ENCODE measurements around the gene ITGB5. TPM values are rescaled to one million over a fixed set of nuclear protein-coding genes. Genes with fewer than 3 reads are reported as not detected.

Gene ITGB5
- polyA plus RNA-seq, 2 of the 4 experiments (the other 2 are of a cell fraction), result 201 to 260 TPM

DNA sequence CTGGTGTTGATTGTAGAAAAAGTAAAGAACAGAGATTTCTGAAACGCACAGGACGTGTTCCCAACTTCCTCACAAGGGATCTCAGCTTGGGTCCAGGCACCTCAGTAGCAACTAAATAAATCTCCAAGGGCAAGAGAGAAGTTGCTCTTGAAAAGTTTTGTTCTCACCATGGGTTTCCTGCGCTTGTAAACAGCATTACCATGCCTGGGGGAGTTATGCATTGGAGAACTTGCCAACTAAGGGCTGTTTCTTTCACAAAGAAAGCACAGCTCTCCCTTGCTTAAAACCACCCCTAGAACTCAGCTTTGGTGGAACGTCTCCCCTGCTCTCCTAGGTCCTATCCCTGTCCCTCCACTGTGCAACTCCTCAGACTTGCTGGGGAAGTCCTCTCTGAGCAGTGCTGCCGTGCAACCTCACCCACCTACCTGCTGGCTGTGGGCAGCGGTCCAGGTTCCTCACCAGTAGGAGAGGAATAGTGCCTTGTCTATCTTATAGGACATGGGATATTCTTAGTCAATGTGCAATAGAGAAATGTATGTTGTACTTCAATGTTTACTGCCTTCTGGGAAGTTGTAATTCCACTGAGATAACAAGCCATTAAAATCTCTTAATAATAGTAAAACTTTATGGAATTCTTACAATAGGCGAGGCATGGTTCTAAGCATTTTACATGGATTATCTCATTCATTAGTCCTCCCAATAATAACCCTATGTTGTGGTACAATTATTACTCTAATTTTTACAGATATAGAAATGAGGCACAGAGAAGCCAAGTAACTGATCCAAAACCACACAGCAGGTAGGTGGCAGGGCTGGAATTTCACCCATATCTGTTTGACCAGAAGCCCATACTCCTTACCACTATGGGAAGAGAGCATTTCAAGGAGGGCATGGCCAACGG lies 105.4 kb downstream of the ITGB5 start:
- no peak for FAIRE-seq
- ATAC-seq, result no peak
- Histone ChIP-seq H3K4me3 (no peak overlapping the region), H3K27ac (peak overlapping the region in 1 of 2 experiments; percentile 37; a peak in 2 of 6 replicates), H3K4me1 (peaks cover 46% of the 10 kb centered on the region), H3K9me3 (no peaks in the 10 kb centered on the region), H3K4me2 (no peak overlapping the region)
- ChIA-PET CTCF (interaction anchor here (1.4 to 13.7 kb wide), 3 partner anchors 21 to 122 kb away, joined by 3 to 205 read pairs (median 31); no protein-coding TSS in a partner anchor), POLR2A (no interaction called here)
- no peak for DNase-seq (ENCODE audit: low read depth in 1 of 2, low spot score in 1 of 2)
- TF ChIP-seq HOXB13 (CRISPR knock-in tag; IDR thresholded peaks at IDR 0.05; ENCODE audit: low read depth), result no peak
- peak; percentile 17 for TF ChIP-seq ZFP36 (IDR thresholded peaks at IDR 0.05; ENCODE audit: borderline replicate concordance, partially characterized antibody)
- WGBS (ENCODE audit: missing lambda C conversion rate), result 83% methylated on average over 8 of the region's 8 CpGs

DNA sequence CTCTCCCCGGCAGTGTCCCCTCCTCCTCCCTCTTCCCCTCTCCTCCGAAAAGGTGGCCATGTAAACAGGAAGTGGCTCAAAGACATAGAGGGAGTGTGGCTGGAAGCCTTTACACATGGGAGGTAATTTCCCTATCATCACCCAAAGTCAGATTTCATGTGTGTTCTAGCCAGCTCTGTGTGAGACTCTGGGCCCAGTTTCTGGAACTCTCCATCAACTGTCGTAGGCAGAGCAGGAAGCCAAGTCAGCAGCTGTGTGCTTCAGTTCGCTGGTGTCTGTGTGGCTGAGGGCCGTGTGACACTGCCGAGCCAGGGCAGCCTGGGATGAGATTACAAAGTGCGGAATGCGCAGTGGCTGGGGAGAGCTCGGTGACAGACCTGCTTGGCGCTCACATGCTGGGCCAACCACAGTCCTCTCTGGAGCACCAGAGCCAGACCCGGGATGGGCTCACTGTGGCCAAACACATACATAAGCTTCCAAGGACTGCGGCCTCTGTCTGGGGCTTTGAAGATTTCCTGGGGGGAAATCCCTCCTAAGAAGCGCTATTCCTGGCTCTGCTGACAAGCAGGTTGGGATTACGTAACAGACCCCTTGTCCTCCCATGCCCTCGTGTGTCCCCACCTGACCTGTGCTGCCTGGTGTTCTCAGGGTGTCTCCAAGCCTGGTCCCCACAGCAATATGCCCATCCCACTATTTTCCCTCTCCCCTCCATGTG lies 106.2 kb downstream of the ITGB5 start:
- TF ChIP-seq CEBPB (IDR thresholded peaks at IDR 0.05) (0 out of 4 replicates have a peak, but pooled peaks of 1 of the 2 experiments have one; percentile 23), GATA3 (IDR thresholded peaks at IDR 0.05; ENCODE audit: borderline replicate concordance) (no peak)
- H3K4me1 ChIP-seq, result peaks cover 42% of the 10 kb centered on the region
- no peak; a peak in 1 of 6 replicates for ATAC-seq
- H3K4me3 ChIP-seq, result no peak overlapping the region
- no peak for DNase-seq (ENCODE audit: low read depth in 1 of 2, low spot score in 1 of 2)
- H3K9me3 ChIP-seq, result no peaks in the 10 kb centered on the region
- WGBS (ENCODE audit: missing lambda C conversion rate), result 76% methylated on average over 10 of the region's 15 CpGs
- POLR2A ChIA-PET, result no interaction called here
- FAIRE-seq, result no peak
- peak overlapping the region in 1 of 2 experiments; percentile 37; a peak in 3 of 6 replicates for H3K27ac ChIP-seq
- CTCF ChIA-PET, result interaction anchor here (1.2 to 13.7 kb wide), 4 partner anchors 10 to 123 kb away, joined by 3 to 205 read pairs (median 19); no protein-coding TSS in a partner anchor
- no peak overlapping the region for H3K4me2 ChIP-seq

DNA sequence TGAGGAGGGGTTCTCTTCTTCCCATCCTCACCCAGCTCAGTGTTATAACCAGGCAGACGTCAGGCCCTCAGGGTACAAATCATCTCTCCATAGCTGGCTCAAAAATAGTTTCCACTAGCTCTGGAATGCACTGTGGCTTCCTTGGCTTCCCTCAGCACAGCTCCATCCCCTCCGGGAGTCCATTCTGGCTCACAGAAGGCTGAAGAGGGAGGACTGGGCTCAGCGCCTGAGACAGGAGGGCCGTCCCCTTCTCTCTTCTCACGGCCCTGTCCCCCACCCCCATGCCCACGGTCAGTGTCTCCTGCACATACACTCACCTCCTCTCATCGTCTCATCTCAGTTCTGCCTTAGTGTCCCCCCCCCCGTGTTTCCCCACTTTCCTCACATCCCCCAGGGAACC lies 106.8 kb downstream of the ITGB5 start:
- TF ChIP-seq, protein P1, sequence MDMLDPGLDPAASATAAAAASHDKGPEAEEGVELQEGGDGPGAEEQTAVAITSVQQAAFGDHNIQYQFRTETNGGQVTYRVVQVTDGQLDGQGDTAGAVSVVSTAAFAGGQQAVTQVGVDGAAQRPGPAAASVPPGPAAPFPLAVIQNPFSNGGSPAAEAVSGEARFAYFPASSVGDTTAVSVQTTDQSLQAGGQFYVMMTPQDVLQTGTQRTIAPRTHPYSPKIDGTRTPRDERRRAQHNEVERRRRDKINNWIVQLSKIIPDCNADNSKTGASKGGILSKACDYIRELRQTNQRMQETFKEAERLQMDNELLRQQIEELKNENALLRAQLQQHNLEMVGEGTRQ (IDR thresholded peaks at IDR 0.05), result no peak
- TF ChIP-seq RNF2 (IDR thresholded peaks at IDR 0.05; ENCODE audit: borderline replicate concordance, low read depth), result no peak
- TF ChIP-seq MYC (IDR thresholded peaks at IDR 0.05; ENCODE audit: borderline replicate concordance, low read length), result no peak
- no peak for TF ChIP-seq GATA3 (IDR thresholded peaks at IDR 0.05; ENCODE audit: borderline replicate concordance)
- no peak for TF ChIP-seq ZSCAN20 (CRISPR knock-in tag; IDR thresholded peaks at IDR 0.05)
- TF ChIP-seq HDAC2 (IDR thresholded peaks at IDR 0.05), result no peak
- TF ChIP-seq SMC3 (IDR thresholded peaks at IDR 0.05), result no peak
- TF ChIP-seq, protein P2, sequence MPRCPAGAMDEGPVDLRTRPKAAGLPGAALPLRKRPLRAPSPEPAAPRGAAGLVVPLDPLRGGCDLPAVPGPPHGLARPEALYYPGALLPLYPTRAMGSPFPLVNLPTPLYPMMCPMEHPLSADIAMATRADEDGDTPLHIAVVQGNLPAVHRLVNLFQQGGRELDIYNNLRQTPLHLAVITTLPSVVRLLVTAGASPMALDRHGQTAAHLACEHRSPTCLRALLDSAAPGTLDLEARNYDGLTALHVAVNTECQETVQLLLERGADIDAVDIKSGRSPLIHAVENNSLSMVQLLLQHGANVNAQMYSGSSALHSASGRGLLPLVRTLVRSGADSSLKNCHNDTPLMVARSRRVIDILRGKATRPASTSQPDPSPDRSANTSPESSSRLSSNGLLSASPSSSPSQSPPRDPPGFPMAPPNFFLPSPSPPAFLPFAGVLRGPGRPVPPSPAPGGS (IDR thresholded peaks at IDR 0.05), result no peak
- no peak for TF ChIP-seq KDM5A (IDR thresholded peaks at IDR 0.05)
- no peak for TF ChIP-seq FOXS1 (CRISPR knock-in tag; IDR thresholded peaks at IDR 0.05)
- no peak for TF ChIP-seq MAZ (IDR thresholded peaks at IDR 0.05; ENCODE audit: borderline replicate concordance, low read depth, low read length)
- no peak for TF ChIP-seq HOXB13 (CRISPR knock-in tag; IDR thresholded peaks at IDR 0.05; ENCODE audit: low read depth)
- TF ChIP-seq KDM1A (IDR thresholded peaks at IDR 0.05; ENCODE audit: low read depth), result no peak
- H3K4me3 ChIP-seq, result no peak overlapping the region
- ChIA-PET CTCF (interaction anchor here (1.0 to 13.7 kb wide), 9 partner anchors 10 to 124 kb away, joined by 3 to 205 read pairs (median 4); no protein-coding TSS in a partner anchor), POLR2A (no interaction called here)
- no peak for FAIRE-seq
- DNase-seq (ENCODE audit: low read depth in 1 of 2, low spot score in 1 of 2), result no peak
- peak overlapping the region in 1 of 2 experiments; percentile 37; a peak in 3 of 6 replicates for H3K27ac ChIP-seq
- 89% methylated on average over 7 of the region's 8 CpGs for WGBS (ENCODE audit: missing lambda C conversion rate)
- peak in 1 of 2 experiments; percentile 5; a peak in 1 of 6 replicates for ATAC-seq
- H3K4me1 ChIP-seq, result peaks cover 45% of the 10 kb centered on the region
- H3K9me3 ChIP-seq, result no peaks in the 10 kb centered on the region
- no peak overlapping the region for H3K4me2 ChIP-seq
